ENCODE data around the gene GLT8D1.
A peak's percentile ranks its signal among the peaks of the same experiment; 100 is the strongest.
"Not testable (repeated sequence)": the region's sequence is repeated elsewhere in the genome, so short reads cannot be mapped to it uniquely, and the experiment has no call there.

The GLT8D1 gene

GRCh38 chr3:52678265-52679198 lies 27.1 kb downstream of the GLT8D1 start:
- Mint-ChIP-seq H3K36me3 (ENCODE audit: low read depth) (peaks cover 62% of the 10 kb centered on the region), H3K27ac (peak overlapping the region; percentile 64), H3K4me1 (ENCODE audit: low read depth) (peaks cover 45% of the 10 kb centered on the region), H3K4me3 (no peak overlapping the region), H3K9me3 (no peaks in the 10 kb centered on the region), H3K27me3 (no peaks in the 10 kb centered on the region)

- H3K36me3 Mint-ChIP-seq (ENCODE audit: low read depth) = peaks cover 65% of the 10 kb centered on the region
- peak overlapping the region; percentile 37 for H3K27ac Mint-ChIP-seq
- H3K9me3 Mint-ChIP-seq, H3K4me3 Mint-ChIP-seq, H3K27me3 Mint-ChIP-seq: not testable (repeated sequence)
- H3K4me1 Mint-ChIP-seq (ENCODE audit: low read depth) = peaks cover 37% of the 10 kb centered on the region
These were observed 29.4 kb downstream of the GLT8D1 start for GRCh38 chr3:52676201-52676600.

GRCh38 chr3:52671676-52672075 lies 33.9 kb downstream of the GLT8D1 start:
- peak overlapping the region; percentile 98 for H3K27ac Mint-ChIP-seq
- H3K27me3 Mint-ChIP-seq = no peaks in the 10 kb centered on the region
- H3K4me1 Mint-ChIP-seq (ENCODE audit: low read depth) = peaks cover 29% of the 10 kb centered on the region
- peaks cover 64% of the 10 kb centered on the region for H3K36me3 Mint-ChIP-seq (ENCODE audit: low read depth)
- H3K9me3 Mint-ChIP-seq = no peaks in the 10 kb centered on the region
- H3K4me3 Mint-ChIP-seq = peak overlapping the region; percentile 6

GRCh38 chr3:52670621-52671521 lies 34.7 kb downstream of the GLT8D1 start:
- Mint-ChIP-seq H3K9me3 (no peaks in the 10 kb centered on the region), H3K4me3 (peak overlapping the region; percentile 72), H3K27ac (peak overlapping the region; percentile 98), H3K36me3 (ENCODE audit: low read depth) (peaks cover 58% of the 10 kb centered on the region), H3K27me3 (no peaks in the 10 kb centered on the region), H3K4me1 (ENCODE audit: low read depth) (peaks cover 29% of the 10 kb centered on the region)

GRCh38 chr3:52663098-52663497 lies 42.5 kb downstream of the GLT8D1 start:
- H3K9me3 Mint-ChIP-seq = no peaks in the 10 kb centered on the region
- no peaks in the 10 kb centered on the region for H3K4me1 Mint-ChIP-seq (ENCODE audit: low read depth)
- no peaks in the 10 kb centered on the region for H3K27me3 Mint-ChIP-seq
- H3K4me3 Mint-ChIP-seq = no peak overlapping the region
- H3K36me3 Mint-ChIP-seq (ENCODE audit: low read depth) = peaks cover 61% of the 10 kb centered on the region
- no peak overlapping the region for H3K27ac Mint-ChIP-seq

GRCh38 chr3:52660046-52660445 lies 45.5 kb downstream of the GLT8D1 start:
- Mint-ChIP-seq H3K27me3 (no peaks in the 10 kb centered on the region), H3K9me3 (no peaks in the 10 kb centered on the region), H3K36me3 (ENCODE audit: low read depth) (peaks cover 60% of the 10 kb centered on the region), H3K4me3 (no peak overlapping the region), H3K4me1 (ENCODE audit: low read depth) (peaks cover 4% of the 10 kb centered on the region), H3K27ac (no peak overlapping the region)

- Mint-ChIP-seq H3K27ac (peak overlapping the region; percentile 61), H3K27me3 (no peaks in the 10 kb centered on the region), H3K4me1 (ENCODE audit: low read depth) (peaks cover 4% of the 10 kb centered on the region), H3K36me3 (ENCODE audit: low read depth) (peaks cover 52% of the 10 kb centered on the region), H3K4me3 (no peak overlapping the region), H3K9me3 (no peaks in the 10 kb centered on the region)
These were observed 49.7 kb downstream of the GLT8D1 start for GRCh38 chr3:52655895-52656294.

GRCh38 chr3:52651592-52651991 lies 54.0 kb downstream of the GLT8D1 start:
- H3K27me3 Mint-ChIP-seq = no peaks in the 10 kb centered on the region
- no peak overlapping the region for H3K27ac Mint-ChIP-seq
- H3K4me3 Mint-ChIP-seq = no peak overlapping the region
- H3K9me3 Mint-ChIP-seq = no peaks in the 10 kb centered on the region
- peaks cover 69% of the 10 kb centered on the region for H3K36me3 Mint-ChIP-seq (ENCODE audit: low read depth)
- peaks cover 4% of the 10 kb centered on the region for H3K4me1 Mint-ChIP-seq (ENCODE audit: low read depth)

- H3K9me3 Mint-ChIP-seq = no peaks in the 10 kb centered on the region
- no peak overlapping the region for H3K4me3 Mint-ChIP-seq
- no peak overlapping the region for H3K27ac Mint-ChIP-seq
- peaks cover 69% of the 10 kb centered on the region for H3K36me3 Mint-ChIP-seq (ENCODE audit: low read depth)
- H3K4me1 Mint-ChIP-seq (ENCODE audit: low read depth) = no peaks in the 10 kb centered on the region
- H3K27me3 Mint-ChIP-seq = no peaks in the 10 kb centered on the region
These were observed 55.2 kb downstream of the GLT8D1 start for GRCh38 chr3:52650439-52650838.

GRCh38 chr3:52649461-52650210 lies 56.0 kb downstream of the GLT8D1 start:
- Mint-ChIP-seq H3K27ac (no peak overlapping the region), H3K27me3 (no peaks in the 10 kb centered on the region), H3K4me1 (ENCODE audit: low read depth) (no peaks in the 10 kb centered on the region), H3K36me3 (ENCODE audit: low read depth) (peaks cover 72% of the 10 kb centered on the region), H3K9me3 (no peaks in the 10 kb centered on the region), H3K4me3 (no peak overlapping the region)

GRCh38 chr3:52645549-52645948 lies 60.0 kb downstream of the GLT8D1 start:
- Mint-ChIP-seq H3K27ac (no peak overlapping the region), H3K36me3 (ENCODE audit: low read depth) (peaks cover 71% of the 10 kb centered on the region), H3K9me3 (no peaks in the 10 kb centered on the region), H3K4me3 (no peak overlapping the region), H3K4me1 (ENCODE audit: low read depth) (no peaks in the 10 kb centered on the region), H3K27me3 (no peaks in the 10 kb centered on the region)
